ENCODE data around the gene E2F4.

- TF ChIP-seq CTCF (conservative IDR thresholded peaks at IDR 0.05) = no peak
- no peak for TF ChIP-seq ZFX (IDR thresholded peaks at IDR 0.05)
These were observed 34.4 kb downstream of the E2F4 start for GRCh38 chr16:67226295-67226803.
